ENCODE measurements around the gene NWD2.

DNA sequence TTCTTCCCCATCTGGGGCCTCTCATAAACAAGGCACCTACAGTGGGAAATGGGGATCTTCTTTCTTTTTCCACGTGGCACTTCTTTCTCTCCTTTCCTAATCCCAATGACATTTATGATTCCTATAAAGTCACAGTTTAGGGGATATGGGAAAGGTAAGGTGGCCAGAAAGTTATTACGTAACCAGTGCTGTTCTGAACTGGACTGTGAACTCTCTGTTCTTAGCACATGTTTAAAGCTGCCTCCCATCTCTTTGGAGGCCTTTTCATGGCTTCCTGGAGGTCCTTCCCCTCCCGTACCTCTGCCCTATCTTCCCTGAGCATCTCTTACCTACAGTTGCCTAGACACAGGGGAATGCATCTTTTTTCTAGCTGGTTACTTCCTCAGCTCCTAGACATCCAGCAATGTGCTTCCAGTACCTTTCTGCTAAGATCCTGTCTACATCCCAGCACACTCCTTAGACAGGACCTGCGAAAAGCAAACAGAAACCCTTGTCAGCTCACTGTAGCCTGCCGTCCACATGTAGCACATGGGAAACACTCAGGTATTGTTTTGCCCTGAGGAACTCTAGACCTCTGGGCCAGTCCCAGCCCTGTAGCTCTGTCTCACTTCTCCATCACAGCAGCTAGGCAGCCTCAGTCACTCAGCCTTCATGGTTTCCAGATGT is 195.4 kb downstream of the NWD2 start:
- TF ChIP-seq EZH2phosphoT487 (IDR thresholded peaks at IDR 0.05; ENCODE audit: insufficient read depth, low read depth) = no peak
- no peak for TF ChIP-seq EZH2 (IDR thresholded peaks at IDR 0.05; ENCODE audit: insufficient read depth, poor library complexity, severe bottlenecking)

Data from GM23248 (cell line).